H1 (cell line): Measurements from ENCODE around the gene MEF2D. TPM values are rescaled to one million over a fixed set of nuclear protein-coding genes. Genes with fewer than 3 reads are reported as not detected.

Source experiments
- ZNF274 ChIP-seq: IDR thresholded peaks from 2 replicates; pipeline ENCODE4 v1.7.0; 2012; ENCODE audit warnings: low read length, borderline replicate concordance; ENCODE audit errors: extremely low read depth
- polyA plus RNA-seq, 7 experiments: library from polyadenylated mRNA; depleted of rRNA in 3 of 7; stranded (reverse) in 5 of 7; unstranded in 2 of 7; fragments of >200 nt in 5 of 7; fragments of 200-250 nt in 2 of 7; gene quantifications; 1 replicate in 5 of 7; 2 replicates in 1 of 7; 4 replicates in 1 of 7; pipeline versions ENCODE4 v1.2.1 to v1.2.3, GENCODE V29; 2011 to 2013; ENCODE audit warnings: missing spikeins in 2 of 7, mixed read lengths in 2 of 7
- total RNA-seq: library from RNA; stranded (reverse); fragmentation: NEBNext Ultra II Directional; extraction: Animal tissue kit (Norgen Biotek cat#: 25700); gene quantifications from 2 replicates; pipeline ENCODE4 v1.2.1, GENCODE V29; 2021

Gene MEF2D
- total and polyA plus RNA-seq, 2 of the 8 experiments (the other 6 are each of a cell fraction or from before 2014, with no cell fraction given): 17.3 to 20.3 TPM

DNA sequence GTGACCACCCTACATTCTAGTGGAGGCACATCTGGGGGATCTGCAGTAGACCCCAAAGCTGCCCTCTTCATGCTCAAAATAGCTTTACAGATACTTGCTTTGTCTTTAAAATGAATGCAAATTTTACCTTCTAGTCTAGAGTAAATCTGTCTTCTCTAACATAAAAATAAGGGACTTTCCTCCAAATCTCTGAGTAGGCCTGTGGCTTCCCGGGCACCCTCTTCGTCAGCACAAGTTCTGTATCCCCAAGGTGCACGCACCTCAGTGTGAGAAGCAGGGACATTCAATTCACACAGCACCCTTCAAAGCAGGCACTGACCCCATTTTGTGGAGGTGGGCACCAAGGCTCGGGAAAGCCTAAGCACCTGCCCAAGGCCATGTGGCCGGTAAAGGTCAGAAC is 19.0 kb downstream of the MEF2D start (continued):
- no peak for TF ChIP-seq ZNF274
